ENCODE data around the gene FAM20C.

GRCh38 chr7:170551-171363 lies 21.6 kb upstream of the FAM20C start:
- TF ChIP-seq CTCF (IDR thresholded peaks at IDR 0.05) (no peak), EP300 (IDR thresholded peaks at IDR 0.05) (no peak), POLR2A (IDR thresholded peaks at IDR 0.05) (no peak)

All from upper lobe of left lung (tissue), 4 donors.